ENCODE measurements around the gene USP20. TPM values are rescaled to one million over a fixed set of nuclear protein-coding genes. Genes with fewer than 3 reads are reported as not detected.

The USP20 gene
- total RNA-seq, 1 experiment from 2014 or later = 27.7 TPM

DNA sequence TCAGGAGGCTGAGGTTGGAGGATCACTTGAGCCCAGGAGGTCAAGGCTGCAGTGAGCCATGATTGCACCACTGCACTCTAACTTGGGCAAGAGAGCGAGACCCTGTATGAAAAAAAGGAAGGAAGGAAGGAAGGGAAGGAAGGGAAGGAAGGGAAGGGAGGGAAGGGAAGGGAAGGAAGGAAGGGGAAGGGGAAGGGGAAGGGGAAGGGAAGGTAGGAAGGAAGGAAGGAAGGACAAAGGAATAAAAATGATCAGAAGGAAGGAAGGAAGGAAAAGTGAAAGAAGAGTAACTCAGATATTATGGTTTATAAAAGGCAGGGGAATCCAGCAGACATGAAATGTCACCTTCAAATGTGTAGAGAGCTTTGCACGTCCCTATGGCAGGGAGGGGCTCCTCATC, 64.4 kb downstream of the USP20 start:
- no peak for DNase-seq (ENCODE audit: low spot score)
- in situ Hi-C loops (cut with HindIII; ENCODE audit: low sequenced_read_pairs) = no loop called here

GRCh38 chr9:129900263-129901027, 65.2 kb downstream of the USP20 start:
- peak; percentile 51 for DNase-seq (ENCODE audit: low spot score)
- in situ Hi-C loops (cut with HindIII; ENCODE audit: low sequenced_read_pairs) = no loop called here

DNA sequence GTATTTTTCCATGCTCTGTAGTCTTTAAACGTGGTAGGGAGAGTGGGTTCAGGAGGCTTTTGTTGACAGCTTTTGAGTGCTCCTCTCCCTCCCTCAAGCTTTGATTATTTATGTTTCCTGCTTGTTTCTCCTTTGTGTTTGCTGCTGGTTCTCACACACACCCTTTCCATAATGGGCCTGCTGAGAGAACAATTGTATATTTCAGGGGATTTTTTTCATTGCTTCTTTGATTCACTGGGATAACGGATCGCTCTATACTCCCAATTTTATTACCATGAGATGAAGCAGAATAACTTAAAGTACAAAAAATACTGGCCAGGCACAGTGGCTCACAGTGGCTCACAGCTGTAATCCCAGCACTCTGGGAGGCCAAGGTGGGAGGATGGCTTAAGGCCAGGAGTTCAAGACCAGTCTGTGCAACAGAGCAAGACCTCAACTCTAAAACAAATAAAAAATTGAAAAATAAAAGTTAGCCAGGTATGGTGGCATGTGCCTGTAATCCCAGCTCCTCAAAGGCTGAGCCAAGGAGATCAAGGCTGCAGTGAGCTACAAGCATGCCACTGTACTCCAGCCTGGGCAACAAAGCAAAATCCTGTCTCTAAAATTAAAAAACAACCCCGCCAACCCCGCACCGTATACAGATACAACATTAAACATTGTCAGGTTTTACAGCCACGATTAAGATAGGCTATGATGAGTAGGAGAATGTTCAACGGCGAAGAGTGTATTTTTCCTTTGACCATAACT, 66.9 kb downstream of the USP20 start:
- DNase-seq (ENCODE audit: low spot score) = no peak
- in situ Hi-C loops (cut with HindIII; ENCODE audit: low sequenced_read_pairs) = no loop called here

- no peak for DNase-seq (ENCODE audit: low spot score)
Observed at GRCh38 chr9:129902740-129903134, 67.5 kb downstream of the USP20 start.

GRCh38 chr9:129904734-129905133, 69.5 kb downstream of the USP20 start:
- no peak for DNase-seq (ENCODE audit: low spot score)
- in situ Hi-C loops (cut with HindIII; ENCODE audit: low sequenced_read_pairs) = no loop called here

More at GRCh38 chr9:129902740-129903134, 67.5 kb downstream of the USP20 start:
- in situ Hi-C loops (cut with HindIII; ENCODE audit: low sequenced_read_pairs) = no loop called here

DNA sequence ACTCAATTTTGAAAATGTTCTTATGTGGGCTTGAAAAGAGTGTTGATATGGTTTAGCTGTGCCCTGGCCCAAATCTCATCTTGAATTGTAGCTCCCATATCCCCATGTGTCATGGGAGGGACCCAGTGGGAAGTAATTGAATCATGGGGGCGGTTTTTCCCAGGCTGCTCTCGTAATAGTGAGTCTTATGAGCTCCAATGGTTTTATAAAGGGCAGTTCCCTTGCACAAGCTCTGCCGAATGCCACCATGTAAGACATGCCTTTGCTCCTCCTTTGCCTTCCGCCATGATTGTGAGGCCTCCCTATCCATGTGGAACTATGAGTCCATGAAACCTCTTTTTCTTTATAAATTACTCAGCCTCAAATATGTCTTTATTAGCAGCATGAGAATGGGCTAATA, 71.0 kb downstream of the USP20 start:
- in situ Hi-C loops (cut with HindIII; ENCODE audit: low sequenced_read_pairs) = no loop called here
- no peak for DNase-seq (ENCODE audit: low spot score)

GRCh38 chr9:129907201-129907600, 71.9 kb downstream of the USP20 start:
- in situ Hi-C loops (cut with HindIII; ENCODE audit: low sequenced_read_pairs) = no loop called here
- DNase-seq (ENCODE audit: low spot score) = no peak

GRCh38 chr9:129908906-129909305, 73.6 kb downstream of the USP20 start:
- in situ Hi-C loops (cut with HindIII; ENCODE audit: low sequenced_read_pairs) = no loop called here
- DNase-seq (ENCODE audit: low spot score) = no peak

GRCh38 chr9:129909851-129910250, 74.6 kb downstream of the USP20 start:
- no peak for DNase-seq (ENCODE audit: low spot score)
- in situ Hi-C loops (cut with HindIII; ENCODE audit: low sequenced_read_pairs) = no loop called here

DNA sequence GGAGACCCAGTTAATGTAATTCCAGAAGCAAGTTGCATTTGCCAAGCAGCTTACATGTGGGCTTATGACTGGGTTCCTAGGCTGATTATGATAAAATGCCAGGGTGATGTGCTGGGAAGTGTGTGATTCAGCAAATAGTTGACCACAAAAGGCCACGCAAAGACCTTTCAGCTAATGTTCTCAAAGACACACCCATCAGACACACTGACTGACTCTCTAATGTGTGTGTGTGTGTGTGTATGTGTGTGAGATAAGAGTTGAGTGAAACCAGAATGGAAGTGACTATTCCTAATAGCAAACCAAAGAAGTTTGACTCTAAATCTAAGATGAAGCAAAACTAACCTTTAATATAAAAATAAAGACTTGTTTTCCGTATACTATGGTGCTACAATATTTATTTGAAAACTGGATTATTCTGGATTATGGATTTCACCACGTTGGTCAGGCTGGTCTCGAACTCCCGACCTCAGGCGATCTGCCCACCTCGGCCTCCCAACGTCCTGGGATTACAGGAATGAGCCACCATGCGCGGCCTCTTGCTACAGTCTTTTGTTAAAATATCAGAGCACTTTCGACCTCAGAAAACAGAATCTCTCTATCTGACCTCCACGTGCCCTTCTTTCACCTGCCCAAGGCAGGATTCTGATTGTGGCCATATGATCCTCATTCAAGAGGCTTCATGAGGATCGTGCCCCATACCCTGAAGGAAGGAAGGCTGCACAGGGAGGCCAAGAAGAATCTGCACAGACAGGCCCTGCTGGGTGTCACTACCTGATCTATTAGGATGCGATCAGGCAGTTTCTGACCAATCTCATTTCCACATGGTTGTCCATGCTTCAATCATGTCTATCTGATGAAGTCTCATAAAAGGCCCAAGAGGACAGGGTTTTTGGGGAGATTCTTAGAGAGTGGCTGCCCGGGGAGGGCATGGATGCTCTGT, 75.6 kb downstream of the USP20 start:
- DNase-seq (ENCODE audit: low spot score) = no peak
- in situ Hi-C loops (cut with HindIII; ENCODE audit: low sequenced_read_pairs) = no loop called here

DNA sequence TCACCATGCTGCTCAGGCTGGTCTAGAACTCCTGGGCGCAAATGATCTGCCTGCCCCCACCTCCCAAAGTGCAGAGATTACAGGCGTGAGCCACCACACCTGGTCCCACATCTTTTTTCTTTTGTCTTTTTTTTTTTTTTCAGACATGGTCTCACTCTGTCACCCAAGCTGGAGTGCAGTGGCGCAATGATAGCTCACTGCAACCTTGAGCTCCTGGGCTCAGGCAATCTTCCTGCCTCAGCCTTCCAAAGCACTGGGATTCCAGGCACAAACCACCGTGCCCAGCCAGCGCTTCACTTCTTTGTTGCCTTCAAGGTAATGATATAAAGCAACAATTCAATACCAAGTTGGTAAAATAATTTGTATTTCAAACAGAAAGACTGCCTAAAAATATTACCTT, 78.8 kb downstream of the USP20 start:
- no peak for DNase-seq (ENCODE audit: low spot score)
- in situ Hi-C loops (cut with HindIII; ENCODE audit: low sequenced_read_pairs) = no loop called here

DNA sequence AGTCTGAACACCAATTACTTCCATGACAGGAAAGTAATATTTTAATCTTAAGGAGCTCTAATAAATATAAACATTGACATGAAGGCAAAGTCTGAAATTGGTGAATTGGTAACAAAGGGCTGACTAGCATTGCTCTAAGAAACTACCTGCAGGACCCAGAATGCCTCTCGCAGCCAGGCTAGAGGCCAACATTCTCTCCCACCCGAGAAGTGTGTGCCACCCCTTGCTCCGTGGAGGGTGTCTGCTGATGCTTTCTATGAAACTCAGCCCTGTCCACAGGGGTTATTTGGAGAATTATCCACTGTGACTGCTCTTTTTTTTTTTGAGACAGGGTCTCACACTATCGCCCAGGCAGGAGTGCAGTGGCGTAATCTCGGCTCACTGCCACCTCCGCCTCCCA, 81.4 kb downstream of the USP20 start:
- DNase-seq (ENCODE audit: low spot score) = no peak
- in situ Hi-C loops (cut with HindIII; ENCODE audit: low sequenced_read_pairs) = no loop called here

- no peak for DNase-seq (ENCODE audit: low spot score)
- in situ Hi-C loops (cut with HindIII; ENCODE audit: low sequenced_read_pairs) = no loop called here
Observed at GRCh38 chr9:129918296-129918950, 83.2 kb downstream of the USP20 start.

GRCh38 chr9:129919277-129919676, 84.0 kb downstream of the USP20 start:
- in situ Hi-C loops (cut with HindIII; ENCODE audit: low sequenced_read_pairs) = no loop called here

DNA sequence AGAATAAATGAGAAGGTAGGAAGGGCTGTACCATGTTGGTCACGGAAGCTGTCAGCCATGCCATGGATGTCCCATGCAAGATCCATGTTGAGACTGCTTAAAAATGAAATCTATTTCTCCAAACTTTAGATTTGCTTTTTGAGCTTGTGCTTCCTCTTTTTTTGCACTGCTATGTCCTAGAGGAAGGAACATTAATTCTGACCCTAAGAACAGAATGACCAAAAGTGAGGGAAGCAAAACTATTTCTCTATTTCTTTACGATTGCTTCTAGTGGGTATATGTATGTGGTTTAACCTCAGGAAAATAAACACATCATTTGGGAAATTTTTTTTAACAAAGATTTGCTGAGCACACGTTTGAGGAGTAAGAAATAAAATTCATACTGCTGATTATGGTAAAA, 84.6 kb downstream of the USP20 start:
- in situ Hi-C loops (cut with HindIII; ENCODE audit: low sequenced_read_pairs) = no loop called here

More at GRCh38 chr9:129919277-129919676, 84.0 kb downstream of the USP20 start:
- no peak for DNase-seq (ENCODE audit: low spot score)

DNA sequence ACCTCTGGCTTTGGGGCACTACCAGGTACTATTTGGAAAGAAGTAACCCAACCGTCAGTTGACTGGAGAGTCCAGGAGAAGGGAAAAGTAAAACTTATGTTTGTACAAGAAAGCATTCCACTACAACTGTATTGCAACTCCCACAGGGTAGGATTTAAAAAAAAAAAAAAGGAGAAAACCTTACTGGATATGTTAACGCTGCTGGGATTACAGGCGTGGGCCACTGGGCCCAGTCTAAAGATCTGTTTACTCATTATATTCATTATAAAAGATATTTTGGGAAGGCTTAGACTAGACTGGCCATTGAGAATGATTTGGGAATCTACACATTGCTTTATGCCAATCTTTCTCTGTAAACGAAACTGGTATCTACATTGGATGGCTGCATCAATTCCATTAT, 86.6 kb downstream of the USP20 start:
- no peak for DNase-seq (ENCODE audit: low spot score)
- in situ Hi-C loops (cut with HindIII; ENCODE audit: low sequenced_read_pairs) = no loop called here

More for the DNA sequence above, 84.6 kb downstream of the USP20 start:
- no peak for DNase-seq (ENCODE audit: low spot score)

DNA sequence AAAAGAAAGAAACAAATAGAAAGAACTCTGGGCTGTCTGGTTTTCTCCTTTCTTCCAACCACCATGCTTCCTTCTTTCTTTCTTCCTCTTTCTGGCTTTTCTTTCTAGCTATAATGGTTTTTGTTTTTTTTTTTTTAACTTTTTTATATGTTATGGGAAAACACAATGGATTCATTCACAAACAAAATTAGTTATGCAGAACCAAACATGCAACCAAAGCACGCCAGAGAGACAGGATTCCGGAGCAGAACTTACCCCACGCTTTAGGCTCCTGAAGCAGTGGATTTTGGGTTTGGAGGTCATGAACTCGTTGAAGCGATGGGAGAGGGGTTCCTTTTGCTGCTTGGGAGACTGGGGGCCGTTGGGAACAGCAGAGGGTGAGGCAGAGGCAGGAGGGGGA, 88.3 kb downstream of the USP20 start:
- in situ Hi-C loops (cut with HindIII; ENCODE audit: low sequenced_read_pairs) = no loop called here
- no peak for DNase-seq (ENCODE audit: low spot score)

DNA sequence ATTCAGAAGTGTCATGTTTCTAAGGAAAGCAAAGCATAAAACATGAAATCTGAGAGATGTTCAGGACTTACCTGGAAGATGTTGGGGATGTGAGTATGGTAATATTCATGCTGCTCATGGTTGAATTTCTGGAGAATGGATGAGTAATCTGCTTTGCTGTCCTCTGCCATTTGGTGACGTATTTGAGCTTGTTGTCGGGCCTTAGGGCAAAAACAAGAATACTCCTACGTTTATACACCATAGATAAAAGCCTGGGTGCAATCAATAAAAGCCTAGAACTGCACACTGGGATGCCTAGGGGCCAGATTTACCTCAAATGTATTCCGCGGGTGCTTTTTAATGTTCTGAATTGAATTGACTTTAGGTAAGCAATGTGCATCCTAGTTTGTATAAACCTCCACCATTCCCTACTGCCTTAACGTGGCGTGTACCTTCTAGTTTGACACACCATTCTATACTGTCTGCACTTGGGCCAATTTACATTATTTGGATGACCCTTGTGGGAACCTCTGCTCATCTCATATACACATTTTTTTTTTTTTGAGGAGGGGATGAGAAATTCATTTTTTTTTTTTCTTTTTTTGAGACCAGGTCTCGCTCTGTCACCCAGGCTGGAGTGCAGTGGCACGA, 94.4 kb downstream of the USP20 start:
- in situ Hi-C loops (cut with HindIII; ENCODE audit: low sequenced_read_pairs) = no loop called here
- DNase-seq (ENCODE audit: low spot score) = no peak

DNA sequence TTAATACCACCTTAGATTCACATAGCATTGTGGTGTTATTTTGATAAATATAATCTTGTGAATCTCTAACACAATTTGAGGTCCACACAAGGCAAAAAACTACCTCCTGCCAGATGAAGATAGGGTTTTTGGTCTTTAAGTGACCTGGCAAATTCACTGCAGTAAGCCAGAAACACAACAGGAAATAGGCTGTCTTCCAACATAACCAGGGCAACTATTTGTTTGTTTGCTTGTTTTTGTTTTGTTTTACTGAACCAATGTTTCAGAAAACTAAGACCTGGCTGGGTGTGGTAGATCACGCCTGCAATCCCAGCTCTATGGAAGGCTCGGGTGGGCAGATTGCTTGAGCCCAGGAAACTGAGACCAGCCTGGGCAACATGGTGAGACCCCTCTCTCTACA, 95.5 kb downstream of the USP20 start:
- peak; percentile 56 for DNase-seq (ENCODE audit: low spot score)
- in situ Hi-C loops (cut with HindIII; ENCODE audit: low sequenced_read_pairs) = no loop called here
